NCI-H2107 (cell line): ENCODE measurements around the gene PRKG1.

ENCODE experiments used
- DNase-seq: peaks from one replicate; lab custom pipeline; 2025; lab: John Stamatoyannopoulos, UW

The PRKG1 gene

DNA sequence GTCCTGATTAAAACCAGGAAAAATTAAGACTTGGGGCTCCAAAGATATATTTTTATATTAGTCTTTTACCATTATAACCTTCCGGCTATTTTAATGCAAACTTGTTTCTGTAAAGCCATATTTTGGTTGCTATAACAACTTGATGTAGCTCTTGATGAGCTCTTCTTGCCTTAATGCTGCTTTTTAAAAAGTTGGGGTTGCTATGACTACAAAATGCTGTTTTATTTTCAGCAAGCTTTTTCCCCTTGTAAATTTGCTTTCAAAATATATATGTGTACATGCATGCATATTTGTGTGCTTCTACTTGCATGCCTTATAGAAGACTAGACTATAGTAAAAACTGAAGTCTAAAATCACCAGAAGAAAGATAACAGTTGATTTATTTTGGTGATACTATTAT is 525.4 kb downstream of the PRKG1 start:
- no peak for DNase-seq

DNA sequence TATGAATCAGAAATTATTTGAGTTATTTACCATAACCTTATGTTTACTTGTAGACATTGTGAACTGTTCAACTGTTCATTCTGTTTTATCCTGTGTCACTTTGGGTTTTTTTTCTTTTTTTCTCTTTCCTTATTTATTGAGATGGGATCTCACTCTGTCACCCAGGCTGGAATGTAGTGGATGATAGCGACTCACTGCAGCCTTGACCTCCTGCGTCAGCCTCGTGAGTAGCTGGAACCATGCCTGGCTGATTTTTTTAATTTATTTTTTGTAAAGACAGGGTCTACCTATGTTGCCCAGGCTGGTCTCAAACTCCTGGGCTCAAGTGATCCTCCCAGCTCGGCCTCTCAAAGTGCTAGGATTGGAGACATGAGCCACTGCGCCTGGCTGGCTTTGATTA is 528.0 kb downstream of the PRKG1 start:
- DNase-seq, result no peak

DNA sequence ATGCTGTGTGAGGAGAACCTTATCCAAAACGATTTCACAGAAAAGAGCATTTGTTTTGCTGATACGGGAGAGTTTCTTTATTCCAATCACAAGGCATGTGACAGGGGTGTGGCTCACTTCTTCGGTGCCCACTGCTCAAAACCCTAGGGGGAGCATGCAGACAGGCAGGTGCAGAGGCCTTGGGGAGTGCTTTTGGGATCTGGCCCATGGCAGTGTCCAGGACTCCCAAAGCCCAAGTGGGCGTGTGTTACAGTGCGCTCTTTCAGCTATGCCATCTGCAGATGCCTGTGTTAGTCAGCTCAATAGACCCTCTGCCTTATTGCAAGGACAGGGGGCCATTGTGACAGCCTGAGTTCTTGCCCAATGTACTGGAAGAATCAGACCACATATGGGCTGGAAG is 530.3 kb downstream of the PRKG1 start:
- DNase-seq, result no peak

DNA sequence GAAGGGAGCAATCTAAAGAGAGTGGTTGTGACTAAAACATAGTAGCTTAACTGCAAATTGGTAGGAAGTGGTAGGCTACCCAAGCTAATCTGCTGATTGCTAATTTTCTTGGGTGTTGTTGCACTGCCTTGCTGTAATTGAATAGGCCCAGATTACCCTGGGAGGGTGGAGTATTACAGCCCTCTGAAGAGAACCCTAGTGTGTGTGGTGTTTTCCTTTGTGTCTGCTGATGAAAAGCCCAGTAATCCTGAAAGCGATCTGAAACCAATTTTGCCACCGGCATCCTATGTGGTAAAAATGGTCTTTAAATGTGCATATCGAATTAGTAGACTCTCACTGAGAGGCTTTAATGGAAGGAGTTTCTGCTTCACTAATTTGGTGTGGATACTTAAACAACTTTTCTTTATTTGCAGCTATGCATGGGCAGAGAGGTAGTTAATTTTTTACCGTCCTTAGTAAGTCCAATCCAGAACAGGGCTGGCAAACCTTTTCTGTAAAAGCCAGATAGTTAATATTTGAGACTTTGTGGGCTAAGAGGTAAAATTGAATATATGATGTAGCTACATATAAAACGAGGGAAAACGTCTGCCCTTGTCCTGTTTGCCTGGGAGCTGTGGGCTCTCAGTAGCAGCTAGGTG is 532.7 kb downstream of the PRKG1 start:
- DNase-seq, result no peak

GRCh38 chr10:51607463-51607835 is 533.2 kb downstream of the PRKG1 start:
- DNase-seq, result no peak

GRCh38 chr10:51608211-51608610 is 533.9 kb downstream of the PRKG1 start:
- no peak for DNase-seq

GRCh38 chr10:51615764-51616298 is 541.5 kb downstream of the PRKG1 start:
- no peak for DNase-seq

DNA sequence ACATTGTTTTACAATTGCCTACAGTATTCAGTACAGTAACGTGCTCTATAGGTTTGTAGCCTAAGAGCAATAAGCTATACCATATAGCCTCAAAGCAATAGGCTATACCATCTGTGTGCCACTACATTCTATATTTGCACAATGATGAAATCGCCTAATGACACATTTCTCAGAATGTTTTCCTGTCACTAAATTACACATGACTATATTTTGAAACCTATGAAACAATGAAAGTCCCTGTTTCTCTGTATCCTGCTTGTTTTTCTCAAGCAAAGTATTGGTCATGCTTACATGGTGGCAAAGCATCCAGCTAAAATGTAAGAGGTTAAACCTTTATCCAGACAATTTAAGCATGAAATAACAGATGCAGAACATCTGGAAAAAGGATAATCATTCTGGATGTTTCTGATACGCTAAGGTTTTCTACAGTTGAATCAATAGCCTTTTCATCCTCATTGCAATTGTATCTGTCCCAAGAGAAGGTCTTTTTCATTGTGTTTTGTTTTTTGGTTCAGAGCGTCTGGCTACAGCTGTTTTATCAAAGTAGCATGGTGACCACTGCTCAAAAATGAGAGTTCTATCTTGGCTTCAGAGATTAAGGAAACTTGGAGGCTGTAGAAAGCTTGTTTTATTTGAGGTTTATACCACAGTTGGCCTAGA is 543.4 kb downstream of the PRKG1 start:
- DNase-seq, result no peak

DNA sequence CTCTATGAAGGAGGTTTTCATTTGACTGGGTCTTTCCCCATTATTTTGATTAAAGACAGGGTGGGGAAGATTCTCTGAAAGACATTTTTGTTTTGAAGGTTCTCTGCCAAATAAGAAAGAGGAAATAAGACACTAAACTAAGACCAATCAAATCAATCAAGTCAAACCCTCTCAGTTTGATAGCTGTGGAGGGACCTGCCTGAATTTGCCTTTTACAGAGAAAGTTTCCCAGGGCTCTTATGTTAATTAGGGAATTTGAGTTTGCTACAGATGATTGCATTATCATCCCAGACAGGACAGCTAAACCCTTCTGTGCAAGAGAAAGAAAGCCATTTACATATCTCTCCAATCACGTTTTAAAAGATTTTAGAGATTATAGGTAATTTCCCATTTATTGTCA is 545.1 kb downstream of the PRKG1 start:
- DNase-seq, result no peak

DNA sequence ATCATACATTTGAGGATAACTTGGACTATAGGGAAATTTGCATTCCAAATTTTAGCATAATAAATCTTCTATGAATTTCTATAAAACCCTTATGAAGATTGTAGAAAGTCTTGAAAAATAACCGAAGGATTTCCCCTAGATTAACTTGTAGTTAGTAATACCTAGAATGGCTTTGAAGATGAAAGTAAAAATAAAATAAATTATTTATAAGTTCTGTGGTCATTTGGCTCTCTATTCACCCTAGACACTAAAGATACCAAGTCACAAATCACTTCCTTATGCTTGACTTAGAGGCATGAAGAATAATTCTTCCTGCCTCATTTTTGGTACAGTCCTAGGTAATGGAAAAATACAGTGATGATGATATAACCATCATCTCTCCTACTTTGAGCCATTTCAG is 545.8 kb downstream of the PRKG1 start:
- no peak for DNase-seq

- DNase-seq, result no peak
Measured at GRCh38 chr10:51624013-51624412, 549.7 kb downstream of the PRKG1 start.

- DNase-seq, result no peak
Measured at GRCh38 chr10:51629934-51630639, 555.8 kb downstream of the PRKG1 start.

DNA sequence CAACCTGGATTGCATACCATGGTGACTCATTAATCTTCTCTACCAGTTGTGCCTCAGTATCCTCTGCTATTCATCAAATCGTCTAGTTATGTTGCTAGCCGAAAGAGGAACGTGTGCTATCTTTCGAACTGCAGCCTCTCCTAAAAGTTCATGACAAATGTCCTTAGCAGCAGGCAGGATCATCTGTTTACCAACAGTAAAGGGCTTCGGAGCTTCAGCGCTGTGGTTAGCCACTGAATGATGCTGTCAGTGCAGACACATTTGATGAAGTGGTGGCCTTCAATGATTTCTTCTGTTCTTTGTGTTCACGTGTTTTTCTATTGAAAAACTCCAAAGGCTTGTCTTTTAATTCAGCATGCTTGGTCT is 556.3 kb downstream of the PRKG1 start:
- DNase-seq, result no peak

GRCh38 chr10:51635436-51635835 is 561.1 kb downstream of the PRKG1 start:
- no peak for DNase-seq

DNA sequence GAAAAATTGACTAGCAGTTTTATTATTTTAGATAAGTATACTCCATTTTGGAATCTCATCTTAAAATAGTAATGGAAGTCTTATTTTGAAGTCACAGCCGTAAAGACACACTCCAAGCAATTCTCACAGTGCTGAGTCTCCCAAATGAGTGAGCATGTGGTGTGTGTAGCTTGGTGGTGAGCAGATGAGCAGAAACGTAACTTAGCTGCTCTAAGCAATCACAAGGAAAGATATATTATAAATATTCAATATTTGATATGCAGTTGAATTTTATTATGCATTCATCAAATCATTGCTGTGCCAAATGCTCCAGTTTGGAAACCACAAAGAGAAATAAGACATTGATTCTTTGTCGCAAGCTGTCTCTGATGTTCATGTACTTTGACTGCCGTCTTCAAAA is 563.9 kb downstream of the PRKG1 start:
- DNase-seq, result no peak

DNA sequence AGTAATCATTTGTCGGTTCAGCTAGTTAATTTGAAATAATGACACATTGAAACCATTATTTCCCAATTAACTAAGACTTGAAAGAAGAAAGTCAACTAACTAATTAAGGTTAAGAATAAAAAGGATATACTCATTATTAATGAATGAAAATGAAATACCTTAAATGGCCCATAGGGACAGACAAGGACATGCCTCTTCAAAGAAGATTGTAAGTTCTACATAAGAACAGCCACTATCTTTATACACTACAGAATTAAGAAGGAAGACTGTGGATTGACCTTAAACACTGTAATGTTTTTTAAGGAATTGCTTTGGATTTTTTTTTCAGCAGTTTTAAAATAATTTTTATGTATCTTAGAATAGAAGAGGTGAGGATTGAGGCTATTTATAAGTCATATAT is 564.5 kb downstream of the PRKG1 start:
- no peak for DNase-seq

GRCh38 chr10:51640120-51640819 is 566.0 kb downstream of the PRKG1 start:
- no peak for DNase-seq

DNA sequence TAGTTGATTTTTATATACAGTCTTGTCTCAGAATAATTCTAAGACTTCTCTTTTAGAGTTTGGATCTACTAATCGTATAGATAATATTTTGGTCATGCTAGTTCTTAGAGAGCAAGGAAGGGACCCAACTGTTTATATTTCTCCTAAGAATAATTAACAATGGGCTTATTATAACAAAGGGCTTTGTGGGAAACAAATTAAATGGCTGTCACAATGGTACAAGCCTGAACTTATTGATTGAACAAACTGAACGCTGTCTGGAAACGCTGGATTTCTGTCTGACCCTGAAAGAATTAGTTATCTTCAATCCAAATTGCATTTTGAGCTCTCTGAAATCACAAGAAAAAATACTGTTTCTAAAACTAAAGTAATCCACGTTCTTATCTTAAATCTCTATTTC is 568.3 kb downstream of the PRKG1 start:
- DNase-seq, result no peak

DNA sequence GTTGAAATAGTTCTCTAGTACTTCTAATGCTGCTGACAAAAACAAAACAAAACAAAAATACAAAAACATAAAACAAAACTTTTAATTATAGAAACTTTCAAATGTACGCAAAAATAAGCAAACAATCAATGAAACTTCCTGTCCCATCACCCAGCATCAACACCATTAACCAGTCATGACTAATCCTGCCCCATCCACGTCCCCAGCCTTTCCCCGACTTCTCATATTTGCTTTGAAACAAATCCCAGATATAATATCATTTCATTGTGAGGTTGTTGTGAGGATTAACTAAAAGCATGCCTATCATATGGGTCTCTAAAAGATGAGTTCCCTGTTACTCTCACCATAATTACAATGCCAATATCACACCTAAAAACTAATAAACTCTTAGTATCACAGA is 569.4 kb downstream of the PRKG1 start:
- DNase-seq, result no peak

GRCh38 chr10:51649064-51649463 is 574.8 kb downstream of the PRKG1 start:
- DNase-seq, result no peak

GRCh38 chr10:51651063-51651462 is 576.8 kb downstream of the PRKG1 start:
- no peak for DNase-seq

GRCh38 chr10:51653025-51653424 is 578.7 kb downstream of the PRKG1 start:
- no peak for DNase-seq

DNA sequence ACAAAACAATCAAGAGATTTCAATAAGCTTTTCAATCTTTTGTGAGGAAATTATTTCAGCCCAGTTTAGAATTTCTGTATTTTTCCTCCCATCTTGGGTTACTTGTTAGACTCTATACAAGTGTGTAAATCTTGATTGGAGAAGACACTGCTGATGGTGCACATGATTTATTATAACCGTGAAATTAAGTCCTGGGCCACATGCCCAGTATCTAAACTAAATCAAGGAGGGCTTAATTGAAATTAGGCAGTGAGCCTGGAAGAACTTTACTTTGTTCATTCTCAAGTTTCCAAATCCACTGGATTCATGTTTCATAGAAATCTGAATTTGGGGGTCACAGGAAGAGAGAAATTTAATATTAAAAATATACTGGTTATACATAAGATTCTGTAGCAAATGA is 580.6 kb downstream of the PRKG1 start:
- DNase-seq, result no peak
